ENCODE data around the gene CAMK2D. TPM values are rescaled to one million over a fixed set of nuclear protein-coding genes. Genes with fewer than 3 reads are reported as not detected.

Gene CAMK2D
- total and polyA plus RNA-seq, 7 donors = 24.3 to 78.1 (median 54.0) TPM

GRCh38 chr4:113559947-113560346, 201.6 kb downstream of the CAMK2D start:
- Histone ChIP-seq H3K36me3 (no peaks in the 10 kb centered on the region), H3K4me3 (no peak overlapping the region), H3K27me3 (no peaks in the 10 kb centered on the region), H3K27ac (no peak overlapping the region), H3K4me1 (peaks cover 0 to 16% (median 5%) of the 10 kb centered on the region in 4 donors), H3K9me3 (no peaks in the 10 kb centered on the region)
- intact Hi-C loops (cut with DNase I) = no loop called here
- TF ChIP-seq POLR2AphosphoS5 (IDR thresholded peaks at IDR 0.05) (no peak), CTCF (IDR thresholded peaks at IDR 0.05) (no peak), EP300 (IDR thresholded peaks at IDR 0.05) (no peak), POLR2A (IDR thresholded peaks at IDR 0.05) (no peak)
- WGBS, 2 donors = 95 to 97% methylated on average over 5 of the region's 5 CpGs
- no peak for DNase-seq

GRCh38 chr4:113556382-113557134, 205.0 kb downstream of the CAMK2D start:
- no peak for DNase-seq
- peaks cover 0 to 3% (median 0%) of the 10 kb centered on the region in 4 donors for H3K36me3 ChIP-seq
- no peaks in the 10 kb centered on the region for H3K9me3 ChIP-seq
- intact Hi-C loops (cut with DNase I) = no loop called here
- WGBS, 2 donors = 91% methylated on average over 4 of the region's 4 CpGs
- no peak overlapping the region for H3K4me3 ChIP-seq
- no peak overlapping the region for H3K27ac ChIP-seq
- no peaks in the 10 kb centered on the region for H3K27me3 ChIP-seq
- H3K4me1 ChIP-seq = peaks cover 0 to 16% (median 5%) of the 10 kb centered on the region in 4 donors
- no peak for TF ChIP-seq EP300 (IDR thresholded peaks at IDR 0.05)
- no peak for TF ChIP-seq CTCF (IDR thresholded peaks at IDR 0.05)
- TF ChIP-seq POLR2A (IDR thresholded peaks at IDR 0.05) = no peak
- TF ChIP-seq POLR2AphosphoS5 (IDR thresholded peaks at IDR 0.05) = no peak

GRCh38 chr4:113555868-113556267, 205.7 kb downstream of the CAMK2D start:
- Histone ChIP-seq H3K4me1 (peaks cover 0 to 16% (median 5%) of the 10 kb centered on the region in 4 donors), H3K27me3 (no peaks in the 10 kb centered on the region), H3K27ac (no peak overlapping the region), H3K36me3 (peaks cover 0 to 10% (median 0%) of the 10 kb centered on the region in 4 donors), H3K4me3 (no peak overlapping the region), H3K9me3 (no peaks in the 10 kb centered on the region)
- WGBS, 2 donors = 73 to 87% methylated on average over 5 of the region's 5 CpGs
- TF ChIP-seq POLR2AphosphoS5 (IDR thresholded peaks at IDR 0.05) = no peak
- TF ChIP-seq EP300 (IDR thresholded peaks at IDR 0.05) = no peak
- no peak for TF ChIP-seq CTCF (IDR thresholded peaks at IDR 0.05)
- TF ChIP-seq POLR2A (IDR thresholded peaks at IDR 0.05) = no peak
- no peak for DNase-seq
- intact Hi-C loops (cut with DNase I) = no loop called here

- Histone ChIP-seq H3K9me3 (no peaks in the 10 kb centered on the region), H3K4me1 (peaks cover 0 to 21% (median 5%) of the 10 kb centered on the region in 4 donors), H3K4me3 (no peak overlapping the region), H3K36me3 (peaks cover 0 to 11% (median 0%) of the 10 kb centered on the region in 4 donors), H3K27ac (no peak overlapping the region), H3K27me3 (no peaks in the 10 kb centered on the region)
- intact Hi-C loops (cut with DNase I) = no loop called here
- 93 to 98% methylated on average over 3 of the region's 3 CpGs for WGBS, 2 donors
- DNase-seq = no peak
- TF ChIP-seq POLR2AphosphoS5 (IDR thresholded peaks at IDR 0.05) (no peak), CTCF (IDR thresholded peaks at IDR 0.05) (no peak), POLR2A (IDR thresholded peaks at IDR 0.05) (no peak)
Observed at GRCh38 chr4:113553082-113553481, 208.5 kb downstream of the CAMK2D start.

All from sigmoid colon (tissue), 7 donors.